H9 (cell line): ENCODE results near the gene FA2H. TPM values are rescaled to one million over a fixed set of nuclear protein-coding genes. Genes with fewer than 3 reads are reported as not detected.
"Not testable (repeated sequence)": the region's sequence is repeated elsewhere in the genome, so short reads cannot be mapped to it uniquely, and the experiment has no call there.

Experiments
- DNase-seq: peaks from one replicate; pipeline ENCODE4 v3.0.0-alpha.2; 2017
- H2AFZ ChIP-seq: one replicate; pipeline ENCODE4 v1.6.1; 2013; ENCODE audit warnings: mild to moderate bottlenecking, low read length, control low read depth, moderate library complexity
- H2AK5ac ChIP-seq: 2 replicates; pipeline ENCODE4 v1.6.1; 2013; ENCODE audit warnings: low read length, control low read depth, mixed read lengths; ENCODE audit not compliant: insufficient read length
- H2BK120ac ChIP-seq: one replicate; pipeline ENCODE4 v1.6.1; 2013; ENCODE audit warnings: low read depth, mild to moderate bottlenecking, low read length, control low read depth, inconsistent platforms; ENCODE audit not compliant: poor library complexity, severe bottlenecking
- H2BK12ac ChIP-seq: 2 replicates; pipeline ENCODE4 v1.6.1; 2013; ENCODE audit warnings: low read length, control low read depth, mixed read lengths, low read depth; ENCODE audit not compliant: insufficient read length
- H2BK15ac ChIP-seq: 2 replicates; pipeline ENCODE4 v1.6.1; 2013; ENCODE audit warnings: low read depth, low read length, control low read depth
- H2BK20ac ChIP-seq: one replicate; pipeline ENCODE4 v1.6.1; 2013; ENCODE audit warnings: low read depth, mild to moderate bottlenecking, low read length, control low read depth, inconsistent platforms; ENCODE audit not compliant: poor library complexity, severe bottlenecking
- H2BK5ac ChIP-seq: 2 replicates; pipeline ENCODE4 v1.6.1; 2013; ENCODE audit warnings: low read length, control low read depth, mixed read lengths; ENCODE audit not compliant: insufficient read length
- H3K14ac ChIP-seq: 2 replicates; pipeline ENCODE4 v1.6.1; 2013; ENCODE audit warnings: low read length, control low read depth; ENCODE audit not compliant: insufficient read depth
- H3K18ac ChIP-seq: 2 replicates; pipeline ENCODE4 v1.6.1; 2013; ENCODE audit warnings: low read depth, mild to moderate bottlenecking, mixed read lengths, low read length, control low read depth; ENCODE audit not compliant: insufficient read length
- H3K23ac ChIP-seq: 2 replicates; pipeline ENCODE4 v1.6.1; 2013; ENCODE audit warnings: low read length, control low read depth, mixed read lengths, low read depth; ENCODE audit not compliant: insufficient read length
- H3K23me2 ChIP-seq: 2 replicates; pipeline ENCODE4 v1.6.1; 2013; ENCODE audit warnings: low read depth, mild to moderate bottlenecking, mixed read lengths, low read length, control low read depth; ENCODE audit not compliant: insufficient read length, poor library complexity, severe bottlenecking
- H3K27ac ChIP-seq: 2 replicates; pipeline ENCODE4 v1.5.1; 2013; ENCODE audit warnings: low read length, control low read depth, mixed read lengths, low read depth; ENCODE audit not compliant: insufficient read length
- H3K27me3 ChIP-seq: 2 replicates; pipeline ENCODE4 v1.6.1; 2013; ENCODE audit warnings: low read length, control low read depth, inconsistent platforms; ENCODE audit not compliant: insufficient read depth
- H3K4ac ChIP-seq: 2 replicates; pipeline ENCODE4 v1.6.1; 2013; ENCODE audit warnings: low read depth, mild to moderate bottlenecking, control low read depth, inconsistent platforms, low read length, moderate library complexity
- H3K4me1 ChIP-seq: 2 replicates; pipeline ENCODE4 v1.6.1; 2013; ENCODE audit warnings: low read length, control low read depth, inconsistent platforms; ENCODE audit not compliant: insufficient read depth
- H3K4me2 ChIP-seq: 2 replicates; pipeline ENCODE4 v1.6.1; 2013; ENCODE audit warnings: low read length, control low read depth, mixed read lengths; ENCODE audit not compliant: insufficient read length, insufficient read depth
- H3K56ac ChIP-seq: 2 replicates; pipeline ENCODE4 v1.6.1; 2013; ENCODE audit warnings: low read depth, mild to moderate bottlenecking, mixed read lengths, low read length, control low read depth; ENCODE audit not compliant: insufficient read length
- H3K79me1 ChIP-seq: 2 replicates; pipeline ENCODE4 v1.6.1; 2013; ENCODE audit warnings: low read depth, mild to moderate bottlenecking, moderate library complexity, low read length, control low read depth, inconsistent platforms; ENCODE audit not compliant: insufficient read depth, poor library complexity, severe bottlenecking
- H3K79me2 ChIP-seq: 2 replicates; pipeline ENCODE4 v1.6.1; 2013; ENCODE audit warnings: low read length, control low read depth, inconsistent platforms; ENCODE audit not compliant: insufficient read depth
- H3K9ac ChIP-seq: 2 replicates; pipeline ENCODE4 v1.6.1; 2013; ENCODE audit warnings: low read length, control low read depth, mixed read lengths; ENCODE audit not compliant: insufficient read length; ENCODE audit errors: extremely low read depth
- H3K9me3 ChIP-seq: one replicate; pipeline ENCODE4 v1.6.1; 2013; ENCODE audit warnings: low read depth, low read length, inconsistent platforms; ENCODE audit not compliant: control insufficient read depth
- H3T11ph ChIP-seq: one replicate; pipeline ENCODE4 v1.6.1; 2013; ENCODE audit warnings: mild to moderate bottlenecking, low read length, control low read depth, inconsistent platforms
- H4K20me1 ChIP-seq: one replicate; pipeline ENCODE4 v1.6.1; 2013; ENCODE audit not compliant: control insufficient read depth, insufficient read length, insufficient read depth
- H4K5ac ChIP-seq: 2 replicates; pipeline ENCODE4 v1.6.1; 2013; ENCODE audit warnings: low read depth, mild to moderate bottlenecking, mixed read lengths, low read length, control low read depth; ENCODE audit not compliant: insufficient read length
- H4K8ac ChIP-seq: replicated peaks from 2 replicates; pipeline ENCODE4 v1.6.1; 2013; ENCODE audit warnings: low read length, control low read depth, mixed read lengths, low read depth; ENCODE audit not compliant: insufficient read length
- H4K91ac ChIP-seq: 2 replicates; pipeline ENCODE4 v1.6.1; 2013; ENCODE audit warnings: low read depth, mild to moderate bottlenecking, moderate library complexity, mixed read lengths, low read length, control low read depth; ENCODE audit not compliant: insufficient read length
- H3K27ac Mint-ChIP-seq, 3 experiments: 2 replicates in 2 of 3; 3 replicates in 1 of 3; pipeline ENCODE4 v1.8.0; 2020 to 2021; ENCODE audit warnings: mixed read lengths in 3 of 3, mild to moderate bottlenecking in 1 of 3, moderate library complexity in 1 of 3
- H3K27me3 Mint-ChIP-seq: 2 replicates; pipeline ENCODE4 v1.8.0; 2021; ENCODE audit warnings: low read depth, mild to moderate bottlenecking, moderate library complexity, mixed read lengths
- H3K36me3 Mint-ChIP-seq, 3 experiments: 2 replicates in 2 of 3; 3 replicates in 1 of 3; pipeline ENCODE4 v1.8.0; 2020 to 2021; ENCODE audit warnings: low read depth in 3 of 3, mixed read lengths in 3 of 3; ENCODE audit not compliant: insufficient read depth in 1 of 3
- H3K4me1 Mint-ChIP-seq, 2 experiments: 2 replicates each; pipeline ENCODE4 v1.8.0; 2020; ENCODE audit warnings: mixed read lengths in 2 of 2
- H3K4me3 Mint-ChIP-seq, 2 experiments: 2 replicates in 1 of 2; 3 replicates in 1 of 2; pipeline ENCODE4 v1.8.0; 2020 to 2021; ENCODE audit warnings: mild to moderate bottlenecking in 2 of 2, mixed read lengths in 2 of 2, moderate library complexity in 1 of 2
- H3K9me3 Mint-ChIP-seq, 2 experiments: 2 replicates in 1 of 2; 3 replicates in 1 of 2; pipeline ENCODE4 v1.8.0; 2020; ENCODE audit warnings: mild to moderate bottlenecking in 2 of 2, mixed read lengths in 2 of 2, moderate library complexity in 1 of 2
- CTCF ChIP-seq: fragments of 200-600 bp; sonication (generic); conservative IDR thresholded peaks from 3 replicates; pipeline ENCODE4 v1.8.0; 2021; ENCODE audit warnings: antibody characterized with exemption, mild to moderate bottlenecking
- WGBS: extraction: QIAGEN DNeasy Blood & Tissue Kit; methylation state at CpG from one replicate; pipeline ENCODE4 v1.1.7; 2013; ENCODE audit warnings: missing lambda C conversion rate, low lambda C conversion rate, mixed read lengths; ENCODE audit not compliant: insufficient read length; ENCODE audit errors: extremely low coverage; 5-methylcytosine and 5-hydroxymethylcytosine counted together
- total RNA-seq: library from RNA; stranded (reverse); gene quantifications from 2 replicates; pipeline ENCODE4 v1.2.1, GENCODE V29; 2021

FA2H gene
- total RNA-seq, 1 experiment from 2014 or later = 25.1 TPM

- TF ChIP-seq CTCF = peak; percentile 70
Measured at GRCh38 chr16:74766729-74767128, 7.9 kb downstream of the FA2H start.

GRCh38 chr16:74764184-74764583 is 10.4 kb downstream of the FA2H start:
- H4K91ac ChIP-seq, H4K8ac ChIP-seq, H3K9me3 ChIP-seq, H4K5ac ChIP-seq, H2AK5ac ChIP-seq, H3K4me3 Mint-ChIP-seq, H3K14ac ChIP-seq, H3K4me1 Mint-ChIP-seq, H3K9me3 Mint-ChIP-seq, H3K4me1 ChIP-seq, H2AFZ ChIP-seq, H2BK5ac ChIP-seq, H4K20me1 ChIP-seq, H3K79me2 ChIP-seq, H3K27me3 ChIP-seq, H3K79me1 ChIP-seq, H3K27me3 Mint-ChIP-seq, H3K18ac ChIP-seq, H3K27ac Mint-ChIP-seq, H3K23ac ChIP-seq, H2BK120ac ChIP-seq, H3K4me2 ChIP-seq, H3T11ph ChIP-seq, H2BK20ac ChIP-seq, H3K9ac ChIP-seq, H3K27ac ChIP-seq, H3K23me2 ChIP-seq, H3K4ac ChIP-seq, DNase-seq, H2BK15ac ChIP-seq, H2BK12ac ChIP-seq, H3K56ac ChIP-seq: not testable (repeated sequence)
- no CpG with 5 or more reads among the region's 3 CpGs for WGBS
- H3K36me3 Mint-ChIP-seq = peaks cover 0 to 29% (median 0%) of the 10 kb centered on the region in 3 experiments; a peak in 3 of 7 replicates

More at GRCh38 chr16:74766729-74767128, 7.9 kb downstream of the FA2H start:
- H3K9me3 Mint-ChIP-seq = peaks cover 0 to 4% of the 10 kb centered on the region in 2 experiments; a peak in 1 of 5 replicates
- Histone ChIP-seq H2BK15ac (no peak overlapping the region), H3K23me2 (no peaks in the 10 kb centered on the region), H2AK5ac (no peak overlapping the region), H2BK12ac (no peak overlapping the region), H4K5ac (no peak overlapping the region), H4K91ac (no peak overlapping the region), H3K56ac (no peak overlapping the region), H2BK20ac (no peak overlapping the region), H3K27me3 (no peaks in the 10 kb centered on the region), H3K14ac (no peak overlapping the region), H3K4me2 (no peak overlapping the region), H3K79me2 (no peaks in the 10 kb centered on the region), H3K79me1 (no peaks in the 10 kb centered on the region), H3K9me3 (no peaks in the 10 kb centered on the region), H3K18ac (no peak overlapping the region), H3K4me1 (no peaks in the 10 kb centered on the region), H3T11ph (no peak overlapping the region), H4K20me1 (no peaks in the 10 kb centered on the region), H4K8ac (no peak overlapping the region), H2BK120ac (no peak overlapping the region), H3K9ac (no peak overlapping the region), H3K23ac (no peak overlapping the region), H3K27ac (no peak overlapping the region), H2AFZ (no peak overlapping the region), H2BK5ac (no peak overlapping the region), H3K4ac (no peak overlapping the region)
- H3K27me3 Mint-ChIP-seq = peaks cover 3% of the 10 kb centered on the region; the same call in 1 of the 2 replicates
- peaks cover 0 to 31% (median 0%) of the 10 kb centered on the region in 3 experiments; a peak in 3 of 7 replicates for H3K36me3 Mint-ChIP-seq
- peaks cover 3% of the 10 kb centered on the region in 2 experiments; a peak in 3 of 4 replicates for H3K4me1 Mint-ChIP-seq
- H3K4me3 Mint-ChIP-seq = no peak overlapping the region
- no peak overlapping the region; a peak in 1 of 7 replicates for H3K27ac Mint-ChIP-seq
- no CpG with 5 or more reads among the region's 7 CpGs for WGBS
- peak; percentile 58 for DNase-seq
